Loucy (cell line): ENCODE data around the gene CDA.

Source experiments
- CTCF ChIP-seq: fragments of 200-600 bp; sonication (generic); conservative IDR thresholded peaks from 2 replicates; pipeline ENCODE4 v1.5.1; 2014; ENCODE audit warnings: mild to moderate bottlenecking, antibody characterized with exemption, low read length
- EZH2phosphoT487 ChIP-seq: fragments of 200-600 bp; IDR thresholded peaks from 2 replicates; pipeline ENCODE4 v1.6.1; 2018; ENCODE audit warnings: antibody characterized with exemption, mild to moderate bottlenecking, moderate library complexity, borderline replicate concordance

GRCh38 chr1:20573987-20574386 lies 14.9 kb upstream of the CDA start:
- TF ChIP-seq CTCF (no peak), EZH2phosphoT487 (no peak)
